RPMI8226 (cell line): ENCODE measurements around the gene SMARCE1.

Source experiments
- DNase-seq: peaks from one replicate; pipeline ENCODE4 v3.0.0-alpha.2; 2015

The SMARCE1 gene

GRCh38 chr17:40577611-40578065 is 70.0 kb downstream of the SMARCE1 start:
- no peak for DNase-seq

DNA sequence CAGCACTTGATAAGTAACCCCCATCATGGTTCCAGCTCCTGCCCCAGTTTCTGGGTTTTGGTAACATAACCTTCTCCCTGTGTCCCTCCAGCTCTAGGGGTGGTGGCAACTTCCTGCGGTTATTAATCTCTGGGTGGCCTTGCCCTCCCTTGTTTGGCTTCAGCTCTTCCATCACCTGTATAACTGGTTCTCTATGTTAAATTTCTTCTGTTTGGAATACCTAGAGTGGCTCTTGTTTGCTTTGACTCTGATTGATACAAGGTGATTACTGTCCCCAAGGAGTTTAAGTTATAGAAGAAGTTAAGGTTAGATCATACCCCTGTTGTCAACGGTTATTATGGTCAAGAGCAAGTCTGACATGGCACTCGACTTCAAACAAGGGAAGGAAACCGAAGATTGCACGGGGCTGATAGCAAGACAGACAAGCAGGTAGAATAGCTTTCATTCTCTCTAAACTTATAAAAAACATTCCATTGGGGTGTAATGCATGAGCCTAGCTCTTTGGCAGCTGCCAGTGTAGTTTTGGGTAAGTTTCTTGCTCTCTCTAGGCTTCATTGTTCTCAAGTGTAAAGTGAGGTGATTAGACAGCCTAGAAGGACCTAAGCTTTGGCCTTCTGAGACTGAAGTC is 71.4 kb downstream of the SMARCE1 start:
- DNase-seq: no peak
